Measurements from ENCODE around the gene NEK4.
"Not testable (repeated sequence)": the region's sequence is repeated elsewhere in the genome, so short reads cannot be mapped to it uniquely, and the experiment has no call there.

NEK4 gene

DNA sequence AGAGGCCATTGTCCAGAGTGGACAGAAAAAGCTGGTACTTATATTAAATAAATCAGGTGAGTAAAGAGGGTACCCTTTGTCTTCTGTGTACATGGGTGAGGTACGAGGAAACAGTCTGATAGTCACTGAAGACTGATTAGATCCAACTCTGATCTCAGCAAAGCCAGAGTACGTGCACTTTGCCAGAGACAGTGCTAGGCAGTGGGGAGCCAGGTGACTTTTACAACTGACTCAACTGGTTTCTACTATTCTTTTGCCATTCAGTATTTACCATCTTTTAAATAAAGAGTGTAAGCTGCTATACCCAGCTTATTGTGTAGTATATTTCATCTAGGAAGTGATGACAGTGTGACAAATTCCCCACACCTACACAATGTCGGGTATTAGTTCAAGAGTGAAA lies 81.6 kb downstream of the NEK4 start:
- no peaks in the 10 kb centered on the region for H3K9me3 Mint-ChIP-seq (ENCODE audit: low read depth)
- peak overlapping the region; percentile 99 for H3K27ac Mint-ChIP-seq
- peaks cover 28% of the 10 kb centered on the region for H3K36me3 Mint-ChIP-seq
- no peaks in the 10 kb centered on the region for H3K27me3 Mint-ChIP-seq
- H3K4me1 Mint-ChIP-seq (ENCODE audit: low read depth) = peaks cover 62% of the 10 kb centered on the region
- peak overlapping the region; percentile 99 for H3K4me3 Mint-ChIP-seq

GRCh38 chr3:52688266-52688665 lies 82.5 kb downstream of the NEK4 start:
- Mint-ChIP-seq H3K36me3 (peaks cover 24% of the 10 kb centered on the region), H3K27me3 (no peaks in the 10 kb centered on the region), H3K4me1 (ENCODE audit: low read depth) (peaks cover 63% of the 10 kb centered on the region), H3K27ac (peak overlapping the region; percentile 99), H3K4me3 (peak overlapping the region; percentile 99), H3K9me3 (ENCODE audit: low read depth) (no peaks in the 10 kb centered on the region)

DNA sequence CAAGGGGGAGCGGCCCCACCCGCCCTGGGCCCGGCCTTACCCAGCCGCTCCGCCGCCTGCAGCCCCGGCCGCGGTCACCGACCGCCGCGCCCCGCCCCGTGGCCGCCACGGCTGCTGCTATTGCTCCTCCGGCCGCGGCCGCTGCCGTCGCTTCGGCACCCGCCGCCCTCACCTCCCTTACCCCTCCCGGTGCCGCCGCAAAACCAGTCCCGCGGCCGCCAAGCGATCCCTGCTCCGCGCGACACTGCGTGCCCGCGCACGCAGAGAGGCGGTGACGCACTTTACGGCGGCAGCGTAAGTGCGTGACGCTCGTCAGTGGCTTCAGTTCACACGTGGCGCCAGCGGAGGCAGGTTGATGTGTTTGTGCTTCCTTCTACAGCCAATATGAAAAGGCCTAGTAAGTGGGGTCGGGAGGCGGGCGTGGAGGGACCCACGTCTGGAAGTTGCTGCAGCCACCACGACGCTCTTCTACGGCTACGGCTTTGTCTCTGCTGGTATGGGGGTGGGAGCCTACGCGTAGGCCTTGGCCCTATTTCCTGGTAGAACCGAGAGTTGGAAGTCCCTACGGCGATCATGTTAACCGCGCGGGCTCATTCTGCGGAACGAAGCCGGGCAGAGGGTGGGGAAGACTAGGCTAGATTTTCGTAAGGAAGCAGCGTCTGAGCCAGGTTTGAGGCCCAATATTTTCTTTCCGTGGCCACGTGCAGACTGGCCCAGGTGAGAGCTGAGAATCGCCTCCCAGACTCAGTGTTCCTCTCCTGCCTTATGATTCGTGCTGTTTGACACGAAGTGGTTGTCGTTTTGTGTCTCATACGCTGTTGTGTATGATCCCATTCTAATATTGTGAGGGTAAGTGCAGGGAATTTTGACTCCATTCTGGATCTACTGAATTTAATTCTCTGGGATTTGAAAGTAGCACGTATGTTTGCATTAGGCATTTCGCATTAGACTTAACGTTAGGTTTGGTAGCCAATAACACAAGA lies 84.7 kb downstream of the NEK4 start, which contains the start of the genes GNL3 and PBRM1:
TSS of gene GNL3 (plus strand) at position 324 of the 983 bp plus-strand sequence. CDS start at position 385, 61 bp downstream.
TSS of gene PBRM1 (minus strand) at position 205 of the 983 bp plus-strand sequence.
- Mint-ChIP-seq H3K4me3 (peak within 1 kb of the TSS; percentile 99), H3K9me3 (ENCODE audit: low read depth) (no peaks in the 10 kb centered on the region), H3K27ac (peak within 1 kb of the TSS; percentile 99), H3K36me3 (peaks cover 23% of the 10 kb centered on the region), H3K27me3 (no peaks in the 10 kb centered on the region), H3K4me1 (ENCODE audit: low read depth) (peaks cover 73% of the 10 kb centered on the region)

GRCh38 chr3:52685285-52685708 lies 85.4 kb downstream of the NEK4 start:
- no peaks in the 10 kb centered on the region for H3K27me3 Mint-ChIP-seq
- H3K36me3 Mint-ChIP-seq = peaks cover 20% of the 10 kb centered on the region
- no peaks in the 10 kb centered on the region for H3K9me3 Mint-ChIP-seq (ENCODE audit: low read depth)
- peaks cover 72% of the 10 kb centered on the region for H3K4me1 Mint-ChIP-seq (ENCODE audit: low read depth)
- H3K27ac Mint-ChIP-seq = peak overlapping the region; percentile 92
- peak overlapping the region; percentile 97 for H3K4me3 Mint-ChIP-seq

DNA sequence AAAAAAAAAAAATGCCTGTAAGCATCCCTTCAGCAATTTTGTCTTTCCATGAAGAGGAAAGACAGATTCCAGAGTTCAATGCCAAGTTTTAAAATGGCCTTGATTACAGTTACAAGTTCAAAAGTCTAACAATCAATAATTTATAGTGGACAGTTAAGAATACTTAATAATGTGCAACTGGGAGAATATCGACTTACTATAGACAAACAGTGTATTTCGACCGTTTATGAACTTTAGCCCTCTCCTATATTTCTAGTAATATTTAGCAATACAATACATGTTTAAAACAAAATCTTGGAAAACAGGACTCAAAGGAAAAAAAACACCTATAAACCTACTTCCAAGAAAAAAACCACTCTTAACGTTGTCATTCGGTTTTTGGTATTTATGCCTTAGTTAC lies 86.6 kb downstream of the NEK4 start:
- H3K27me3 Mint-ChIP-seq = no peaks in the 10 kb centered on the region
- H3K4me3 Mint-ChIP-seq = peak overlapping the region; percentile 97
- peaks cover 18% of the 10 kb centered on the region for H3K36me3 Mint-ChIP-seq
- H3K27ac Mint-ChIP-seq = peak overlapping the region; percentile 92
- H3K9me3 Mint-ChIP-seq (ENCODE audit: low read depth) = no peaks in the 10 kb centered on the region
- H3K4me1 Mint-ChIP-seq (ENCODE audit: low read depth) = peaks cover 68% of the 10 kb centered on the region

- Mint-ChIP-seq H3K4me3 (peak overlapping the region; percentile 97), H3K9me3 (ENCODE audit: low read depth) (no peaks in the 10 kb centered on the region), H3K27ac (peak overlapping the region; percentile 58), H3K4me1 (ENCODE audit: low read depth) (peaks cover 63% of the 10 kb centered on the region), H3K27me3 (no peaks in the 10 kb centered on the region), H3K36me3 (peaks cover 14% of the 10 kb centered on the region)
Observed at GRCh38 chr3:52683611-52684010, 87.1 kb downstream of the NEK4 start.

DNA sequence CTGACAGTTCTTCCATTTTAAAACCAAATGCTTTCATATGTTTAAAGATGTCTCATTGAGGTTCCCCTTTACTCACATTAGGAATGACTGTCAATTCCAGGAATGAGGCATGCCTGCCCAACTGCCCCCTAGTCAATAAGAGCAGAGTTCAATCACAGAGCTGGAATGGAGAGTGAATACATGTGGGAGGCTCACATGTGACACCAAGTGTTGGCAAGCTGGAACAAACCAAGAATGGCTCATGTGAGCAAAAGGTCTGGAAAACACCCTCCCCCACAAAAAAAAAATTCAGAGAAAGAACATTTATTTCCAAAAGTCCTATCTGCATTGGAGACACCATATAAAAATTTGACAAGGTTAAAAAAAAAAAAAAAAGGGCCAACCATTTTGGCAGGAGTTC lies 88.7 kb downstream of the NEK4 start:
- peaks cover 15% of the 10 kb centered on the region for H3K36me3 Mint-ChIP-seq

DNA sequence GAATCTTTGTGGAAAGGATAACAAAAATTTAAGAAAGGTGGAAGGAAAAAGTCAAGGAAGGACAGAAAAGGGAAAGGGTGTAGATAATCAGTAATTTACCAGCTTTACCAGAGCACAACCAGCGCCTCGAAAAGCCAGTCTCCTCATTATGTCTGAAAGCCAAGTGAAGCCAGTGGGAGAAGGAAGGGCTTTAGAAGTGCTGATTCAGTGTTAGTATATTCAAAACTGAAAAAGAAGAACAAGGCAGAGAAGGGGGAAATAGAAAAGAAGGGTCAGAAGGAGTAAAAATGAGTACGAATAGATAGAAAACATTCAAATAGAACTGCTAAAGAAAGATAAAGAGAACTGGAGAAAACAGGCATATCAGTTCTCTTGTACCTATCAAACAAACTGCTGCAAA lies 89.1 kb downstream of the NEK4 start:
- Mint-ChIP-seq H3K36me3 (peaks cover 16% of the 10 kb centered on the region), H3K4me1 (ENCODE audit: low read depth) (peaks cover 45% of the 10 kb centered on the region), H3K27me3 (no peaks in the 10 kb centered on the region), H3K4me3 (no peak overlapping the region), H3K27ac (peak overlapping the region; percentile 76), H3K9me3 (ENCODE audit: low read depth) (no peaks in the 10 kb centered on the region)

More for the DNA sequence above, 88.7 kb downstream of the NEK4 start:
- no peaks in the 10 kb centered on the region for H3K27me3 Mint-ChIP-seq
- no peaks in the 10 kb centered on the region for H3K9me3 Mint-ChIP-seq (ENCODE audit: low read depth)
- peaks cover 47% of the 10 kb centered on the region for H3K4me1 Mint-ChIP-seq (ENCODE audit: low read depth)
- H3K4me3 Mint-ChIP-seq = no peak overlapping the region
- H3K27ac Mint-ChIP-seq = peak overlapping the region; percentile 76

DNA sequence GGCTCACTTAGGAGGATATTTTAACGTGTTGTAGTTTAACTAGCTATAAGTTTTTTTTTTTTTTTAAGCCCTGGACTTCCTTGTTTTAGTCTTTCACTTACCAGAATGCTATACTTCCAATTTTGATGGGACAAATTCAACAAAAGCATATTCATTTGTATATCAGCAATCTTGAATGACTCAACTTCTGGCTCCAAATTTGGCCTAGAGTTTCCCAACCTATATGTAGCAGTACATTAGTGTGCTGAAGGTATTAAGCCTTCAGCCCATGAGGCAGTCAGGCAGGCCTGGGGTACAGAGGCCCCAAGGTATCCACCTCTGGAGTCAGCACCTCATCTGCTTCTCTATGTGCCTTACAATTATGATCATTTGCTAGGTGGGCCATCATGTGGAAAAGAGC lies 90.9 kb downstream of the NEK4 start:
- peaks cover 39% of the 10 kb centered on the region for H3K4me1 Mint-ChIP-seq (ENCODE audit: low read depth)
- H3K36me3 Mint-ChIP-seq = peaks cover 9% of the 10 kb centered on the region
- H3K27me3 Mint-ChIP-seq = no peaks in the 10 kb centered on the region
- H3K4me3 Mint-ChIP-seq = no peak overlapping the region
- no peaks in the 10 kb centered on the region for H3K9me3 Mint-ChIP-seq (ENCODE audit: low read depth)
- H3K27ac Mint-ChIP-seq = no peak overlapping the region

DNA sequence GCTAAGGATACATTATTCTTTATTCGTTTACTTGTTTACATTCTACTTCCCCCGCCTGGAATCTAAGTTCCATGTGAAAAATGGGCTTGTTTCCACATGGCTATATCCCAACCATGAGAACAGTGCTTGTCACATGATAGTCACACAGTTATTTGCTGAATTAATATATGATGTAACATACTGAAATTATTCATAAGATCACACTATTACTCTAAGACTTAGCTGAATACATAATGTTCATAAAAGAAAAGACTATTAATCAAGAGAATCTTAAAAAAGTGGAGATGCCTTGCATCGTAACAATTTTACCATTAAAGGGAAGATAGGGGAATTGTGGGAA lies 91.6 kb downstream of the NEK4 start:
- peaks cover 32% of the 10 kb centered on the region for H3K4me1 Mint-ChIP-seq (ENCODE audit: low read depth)
- H3K27ac Mint-ChIP-seq = peak overlapping the region; percentile 69
- peaks cover 9% of the 10 kb centered on the region for H3K36me3 Mint-ChIP-seq
- H3K27me3 Mint-ChIP-seq = no peaks in the 10 kb centered on the region
- no peaks in the 10 kb centered on the region for H3K9me3 Mint-ChIP-seq (ENCODE audit: low read depth)
- no peak overlapping the region for H3K4me3 Mint-ChIP-seq

- Mint-ChIP-seq H3K4me3 (no peak overlapping the region), H3K4me1 (ENCODE audit: low read depth) (peaks cover 26% of the 10 kb centered on the region), H3K36me3 (peaks cover 9% of the 10 kb centered on the region), H3K9me3 (ENCODE audit: low read depth) (no peaks in the 10 kb centered on the region), H3K27me3 (no peaks in the 10 kb centered on the region), H3K27ac (peak overlapping the region; percentile 69)
Observed at GRCh38 chr3:52678265-52679198, 92.2 kb downstream of the NEK4 start.

GRCh38 chr3:52676201-52676600 lies 94.5 kb downstream of the NEK4 start:
- not testable (repeated sequence) for H3K4me3 Mint-ChIP-seq; H3K27me3 Mint-ChIP-seq; H3K27ac Mint-ChIP-seq; H3K9me3 Mint-ChIP-seq (ENCODE audit: low read depth)
- Mint-ChIP-seq H3K36me3 (peaks cover 16% of the 10 kb centered on the region), H3K4me1 (ENCODE audit: low read depth) (peaks cover 21% of the 10 kb centered on the region)

GRCh38 chr3:52671676-52672075 lies 99.1 kb downstream of the NEK4 start:
- H3K36me3 Mint-ChIP-seq = peaks cover 11% of the 10 kb centered on the region
- no peaks in the 10 kb centered on the region for H3K9me3 Mint-ChIP-seq (ENCODE audit: low read depth)
- H3K4me1 Mint-ChIP-seq (ENCODE audit: low read depth) = peaks cover 28% of the 10 kb centered on the region
- no peak overlapping the region for H3K4me3 Mint-ChIP-seq
- no peaks in the 10 kb centered on the region for H3K27me3 Mint-ChIP-seq
- H3K27ac Mint-ChIP-seq = peak overlapping the region; percentile 84

DNA sequence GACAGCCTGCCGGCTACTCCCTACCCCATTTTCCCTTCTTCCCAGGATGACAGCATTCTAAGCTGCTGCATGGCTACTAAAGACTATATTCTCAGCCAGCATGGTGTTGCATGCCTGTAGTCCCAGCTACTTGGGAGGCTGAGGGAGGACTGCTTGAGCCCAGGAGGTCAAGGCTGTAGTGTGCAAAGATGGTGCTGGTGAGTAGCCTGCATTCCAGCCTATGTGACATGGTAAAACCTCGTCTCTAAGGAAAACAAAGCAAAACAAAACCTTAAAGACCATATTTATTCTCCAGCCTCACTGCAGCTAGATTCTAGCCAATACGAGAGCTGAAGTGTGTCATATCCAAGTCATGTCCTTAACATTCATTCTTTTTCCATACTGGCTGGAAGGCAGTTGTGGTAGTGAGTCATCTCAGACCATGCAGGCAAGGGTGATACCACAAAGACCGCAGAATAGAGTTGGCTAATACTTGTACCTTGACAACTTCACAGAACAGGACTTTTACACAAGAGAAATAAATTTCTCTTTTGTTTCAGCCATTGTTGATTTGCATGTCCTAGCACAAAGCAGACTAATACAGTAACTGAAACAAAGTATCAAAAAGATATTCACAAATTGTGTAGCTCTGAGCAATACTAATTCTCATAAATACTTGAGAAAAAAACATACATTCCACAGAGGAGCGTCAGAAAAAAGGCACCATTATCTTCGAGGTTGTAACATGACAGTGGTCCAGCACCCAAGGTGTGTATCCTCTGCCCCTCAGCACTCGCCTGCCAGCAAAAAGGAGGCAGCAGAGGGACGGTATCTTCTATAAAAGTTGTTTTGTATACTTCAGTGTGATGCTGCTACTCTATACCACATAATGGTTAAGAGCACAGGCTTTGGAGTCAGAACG lies 99.9 kb downstream of the NEK4 start:
- peak overlapping the region; percentile 84 for H3K27ac Mint-ChIP-seq
- peaks cover 28% of the 10 kb centered on the region for H3K4me1 Mint-ChIP-seq (ENCODE audit: low read depth)
- no peaks in the 10 kb centered on the region for H3K27me3 Mint-ChIP-seq
- H3K36me3 Mint-ChIP-seq = peaks cover 11% of the 10 kb centered on the region
- H3K9me3 Mint-ChIP-seq (ENCODE audit: low read depth) = no peaks in the 10 kb centered on the region
- H3K4me3 Mint-ChIP-seq = no peak overlapping the region
